Measurements from ENCODE around the gene UBA7. TPM values are rescaled to one million over a fixed set of nuclear protein-coding genes. Genes with fewer than 3 reads are reported as not detected.
"Not testable (repeated sequence)": the region's sequence is repeated elsewhere in the genome, so short reads cannot be mapped to it uniquely, and the experiment has no call there.

Gene UBA7
- total RNA-seq, 6 experiments from 2014 or later = 16.4 to 39.1 (median 28.5) TPM

- peak overlapping the region; percentile 75 to 96 (median 95) for H3K4me3 ChIP-seq
- ATAC-seq (peak; percentile 37 to 51 (median 48)), DNase-seq (peak in 2 of 3 donors; percentile 37 to 65)
- H3K4me1 ChIP-seq = peaks cover 0 to 18% (median 9%) of the 10 kb centered on the region in 4 donors
- H3K27ac ChIP-seq = peak overlapping the region; percentile 87 to 96 (median 96)
- WGBS (ENCODE audit: insufficient coverage, low coverage, low lambda C conversion rate, missing lambda C conversion rate) = 8% methylated on average over 16 of the region's 50 CpGs
- no peak for TF ChIP-seq POLR2A (IDR thresholded peaks at IDR 0.05)
- TF ChIP-seq, protein P1, sequence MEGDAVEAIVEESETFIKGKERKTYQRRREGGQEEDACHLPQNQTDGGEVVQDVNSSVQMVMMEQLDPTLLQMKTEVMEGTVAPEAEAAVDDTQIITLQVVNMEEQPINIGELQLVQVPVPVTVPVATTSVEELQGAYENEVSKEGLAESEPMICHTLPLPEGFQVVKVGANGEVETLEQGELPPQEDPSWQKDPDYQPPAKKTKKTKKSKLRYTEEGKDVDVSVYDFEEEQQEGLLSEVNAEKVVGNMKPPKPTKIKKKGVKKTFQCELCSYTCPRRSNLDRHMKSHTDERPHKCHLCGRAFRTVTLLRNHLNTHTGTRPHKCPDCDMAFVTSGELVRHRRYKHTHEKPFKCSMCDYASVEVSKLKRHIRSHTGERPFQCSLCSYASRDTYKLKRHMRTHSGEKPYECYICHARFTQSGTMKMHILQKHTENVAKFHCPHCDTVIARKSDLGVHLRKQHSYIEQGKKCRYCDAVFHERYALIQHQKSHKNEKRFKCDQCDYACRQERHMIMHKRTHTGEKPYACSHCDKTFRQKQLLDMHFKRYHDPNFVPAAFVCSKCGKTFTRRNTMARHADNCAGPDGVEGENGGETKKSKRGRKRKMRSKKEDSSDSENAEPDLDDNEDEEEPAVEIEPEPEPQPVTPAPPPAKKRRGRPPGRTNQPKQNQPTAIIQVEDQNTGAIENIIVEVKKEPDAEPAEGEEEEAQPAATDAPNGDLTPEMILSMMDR (IDR thresholded peaks at IDR 0.05) = no peak
- no peaks in the 10 kb centered on the region for H3K27me3 ChIP-seq
- H3K36me3 ChIP-seq = peaks cover 0 to 5% (median 2%) of the 10 kb centered on the region in 4 donors
- intact Hi-C loops (cut with DNase I) = no loop called here
- no peaks in the 10 kb centered on the region for H3K9me3 ChIP-seq
Measured at GRCh38 chr3:49785565-49786356, 28.0 kb downstream of the UBA7 start.

GRCh38 chr3:49782277-49782676 is 31.5 kb downstream of the UBA7 start:
- H3K4me1 ChIP-seq = peaks cover 0 to 22% (median 9%) of the 10 kb centered on the region in 4 donors
- 97% methylated on average over 3 of the region's 9 CpGs for WGBS (ENCODE audit: insufficient coverage, low coverage, low lambda C conversion rate, missing lambda C conversion rate)
- intact Hi-C loops (cut with DNase I); ATAC-seq; H3K36me3 ChIP-seq; H3K27me3 ChIP-seq; H3K4me3 ChIP-seq; H3K27ac ChIP-seq; H3K9me3 ChIP-seq: not testable (repeated sequence)
- DNase-seq = peak in 1 of 3 donors; percentile 32

GRCh38 chr3:49781415-49782199 is 32.1 kb downstream of the UBA7 start:
- DNase-seq = peak in 1 of 3 donors; percentile 3
- no peak for ATAC-seq
- Histone ChIP-seq H3K4me1 (peaks cover 0 to 22% (median 9%) of the 10 kb centered on the region in 4 donors), H3K27ac (no peak overlapping the region), H3K36me3 (peaks cover 0 to 5% (median 2%) of the 10 kb centered on the region in 4 donors), H3K9me3 (no peaks in the 10 kb centered on the region), H3K4me3 (no peak overlapping the region), H3K27me3 (no peaks in the 10 kb centered on the region)
- intact Hi-C loops (cut with DNase I) = no loop called here
- 78% methylated on average over 5 of the region's 5 CpGs for WGBS (ENCODE audit: insufficient coverage, low coverage, low lambda C conversion rate, missing lambda C conversion rate)
- TF ChIP-seq, protein P1 (IDR thresholded peaks at IDR 0.05) = no peak
- TF ChIP-seq POLR2A (IDR thresholded peaks at IDR 0.05) = no peak

DNA sequence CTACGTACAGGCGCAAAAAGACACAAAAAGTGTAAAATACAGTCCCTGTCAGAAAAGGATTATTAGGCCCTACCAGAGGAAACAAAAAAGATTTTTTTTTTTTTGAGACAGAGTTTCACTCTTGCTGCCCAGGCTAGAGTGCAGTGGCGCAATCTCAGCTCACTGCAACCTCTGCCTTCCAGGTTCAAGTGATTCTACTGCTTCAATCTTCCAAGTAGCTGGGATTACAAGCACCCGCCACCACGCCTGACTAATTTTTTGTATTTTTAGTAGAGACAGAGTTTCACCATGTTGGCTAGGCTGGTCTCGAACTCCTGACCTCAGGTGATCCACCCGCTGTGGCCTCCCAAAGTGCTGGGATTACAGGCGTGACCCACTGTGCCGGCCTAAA is 32.8 kb downstream of the UBA7 start:
- H3K9me3 ChIP-seq; H3K27ac ChIP-seq; H3K36me3 ChIP-seq; ATAC-seq; H3K27me3 ChIP-seq; intact Hi-C loops (cut with DNase I); H3K4me3 ChIP-seq: not testable (repeated sequence)
- peak in 1 of 3 donors; percentile 7 for DNase-seq
- peaks cover 0 to 22% (median 9%) of the 10 kb centered on the region in 4 donors for H3K4me1 ChIP-seq
- 68% methylated on average over 9 of the region's 9 CpGs for WGBS (ENCODE audit: insufficient coverage, low coverage, low lambda C conversion rate, missing lambda C conversion rate)

DNA sequence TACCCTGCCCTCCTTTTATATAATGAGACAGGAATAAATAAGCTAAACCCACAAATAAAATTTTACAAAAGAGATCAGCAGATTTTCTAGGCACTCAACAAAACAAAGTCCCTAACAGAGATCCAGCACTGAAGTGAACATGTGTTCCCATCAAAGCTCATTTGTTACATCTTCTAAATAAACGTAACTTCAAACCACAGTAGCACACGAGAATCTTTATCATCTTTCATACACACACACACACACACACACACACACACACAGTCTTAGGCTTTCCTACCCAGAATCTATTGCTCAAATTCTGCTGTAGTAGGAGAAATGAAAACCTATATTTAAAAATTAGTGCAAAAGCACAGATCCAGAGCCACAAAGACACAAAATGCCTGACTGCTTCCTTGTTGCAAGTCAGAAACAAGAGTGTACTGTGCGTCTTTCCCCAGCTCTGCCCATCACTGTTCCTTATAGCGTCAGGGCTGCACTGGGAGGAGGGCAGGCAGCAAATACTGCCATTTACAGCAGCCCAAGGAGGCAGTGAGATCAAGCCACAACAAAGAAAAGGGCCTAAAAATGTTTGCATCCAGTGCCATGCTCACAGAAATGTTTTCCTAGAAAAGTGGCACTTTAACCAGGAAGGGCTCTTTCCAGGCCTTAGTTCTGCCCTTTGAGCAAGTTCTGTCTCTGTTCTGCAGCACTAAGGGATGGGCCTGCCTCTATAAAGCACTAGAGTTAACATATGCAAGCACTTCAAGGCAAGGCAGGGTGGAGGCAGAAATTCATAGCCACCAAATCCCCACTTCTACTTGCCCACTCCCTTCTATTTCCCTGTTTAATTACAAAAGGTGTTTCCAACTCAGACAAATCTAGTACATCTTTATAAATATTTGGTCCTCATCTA is 33.4 kb downstream of the UBA7 start:
- DNase-seq (no peak), ATAC-seq (no peak)
- Histone ChIP-seq H3K9me3 (no peaks in the 10 kb centered on the region), H3K27me3 (no peaks in the 10 kb centered on the region), H3K27ac (no peak overlapping the region), H3K4me1 (peaks cover 0 to 20% (median 8%) of the 10 kb centered on the region in 4 donors), H3K36me3 (peaks cover 0 to 5% (median 2%) of the 10 kb centered on the region in 4 donors), H3K4me3 (no peak overlapping the region)
- TF ChIP-seq, protein P1 (IDR thresholded peaks at IDR 0.05) = no peak
- TF ChIP-seq POLR2A (IDR thresholded peaks at IDR 0.05) = no peak
- intact Hi-C loops (cut with DNase I) = no loop called here
- WGBS (ENCODE audit: insufficient coverage, low coverage, low lambda C conversion rate, missing lambda C conversion rate) = 81% methylated on average over 2 of the region's 4 CpGs

Data from right lobe of liver (tissue), 6 donors.